NT2/D1 (cell line): ENCODE measurements around the gene IGF2R.

Experiments
- YY1 ChIP-seq: IDR thresholded peaks from 2 replicates; pipeline ENCODE4 v1.6.1; 2011; ENCODE audit not compliant: insufficient read length, insufficient read depth
- ZNF274 ChIP-seq: IDR thresholded peaks from 2 replicates; pipeline ENCODE4 v1.6.1; 2011; ENCODE audit warnings: mild to moderate bottlenecking, low read depth, low read length

DNA sequence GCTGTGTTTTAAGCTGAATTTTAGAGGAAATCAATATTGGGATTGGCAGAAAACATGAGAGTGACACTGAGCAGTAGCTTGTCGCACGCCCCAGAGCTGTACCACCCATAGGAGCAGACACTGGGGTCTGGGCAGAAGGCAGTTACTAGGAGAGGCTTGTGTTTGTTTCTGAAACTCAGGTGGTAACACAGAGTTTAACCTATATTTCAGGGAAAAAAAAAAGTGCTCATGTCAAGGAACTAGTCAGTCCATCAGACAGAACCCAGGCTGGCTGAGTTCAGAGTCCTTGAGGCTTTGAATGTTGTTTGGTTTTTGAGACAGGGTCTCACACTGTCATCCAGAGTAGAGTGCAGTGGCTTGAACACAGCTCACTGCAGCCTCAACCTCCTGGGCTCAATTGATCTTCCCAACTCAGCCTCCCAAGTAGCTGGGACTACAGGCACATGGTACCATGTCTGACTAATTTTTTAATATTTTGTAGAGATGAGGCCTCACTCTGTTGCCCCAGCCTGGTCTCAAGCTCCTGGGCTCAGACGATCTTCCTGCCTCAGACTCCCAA, 159.3 kb downstream of the IGF2R start:
- TF ChIP-seq ZNF274 (no peak), YY1 (no peak)
